GM19324 (cell line): ENCODE measurements around the gene SARS1.

ENCODE experiments used
- ATAC-seq: cut with Tn5 transposase; IDR thresholded peaks from one replicate; pipeline ENCODE4 v1.9.1; 2021; ENCODE audit warnings: mild to moderate bottlenecking, moderate library complexity; ENCODE audit not compliant: unreplicated experiment, low FRiP score

Gene SARS1

GRCh38 chr1:109248797-109249629 lies 35.3 kb downstream of the SARS1 start, which contains the start of gene CELSR2:
Gene CELSR2 (plus strand): TSS chr1:109249539. CDS start chr1:109250080, 541 bp downstream.
- peak; percentile 54 for ATAC-seq

GRCh38 chr1:109249654-109250401 lies 36.1 kb downstream of the SARS1 start:
- ATAC-seq = peak; percentile 27

GRCh38 chr1:109250454-109251276 lies 36.9 kb downstream of the SARS1 start:
- ATAC-seq = no peak

DNA sequence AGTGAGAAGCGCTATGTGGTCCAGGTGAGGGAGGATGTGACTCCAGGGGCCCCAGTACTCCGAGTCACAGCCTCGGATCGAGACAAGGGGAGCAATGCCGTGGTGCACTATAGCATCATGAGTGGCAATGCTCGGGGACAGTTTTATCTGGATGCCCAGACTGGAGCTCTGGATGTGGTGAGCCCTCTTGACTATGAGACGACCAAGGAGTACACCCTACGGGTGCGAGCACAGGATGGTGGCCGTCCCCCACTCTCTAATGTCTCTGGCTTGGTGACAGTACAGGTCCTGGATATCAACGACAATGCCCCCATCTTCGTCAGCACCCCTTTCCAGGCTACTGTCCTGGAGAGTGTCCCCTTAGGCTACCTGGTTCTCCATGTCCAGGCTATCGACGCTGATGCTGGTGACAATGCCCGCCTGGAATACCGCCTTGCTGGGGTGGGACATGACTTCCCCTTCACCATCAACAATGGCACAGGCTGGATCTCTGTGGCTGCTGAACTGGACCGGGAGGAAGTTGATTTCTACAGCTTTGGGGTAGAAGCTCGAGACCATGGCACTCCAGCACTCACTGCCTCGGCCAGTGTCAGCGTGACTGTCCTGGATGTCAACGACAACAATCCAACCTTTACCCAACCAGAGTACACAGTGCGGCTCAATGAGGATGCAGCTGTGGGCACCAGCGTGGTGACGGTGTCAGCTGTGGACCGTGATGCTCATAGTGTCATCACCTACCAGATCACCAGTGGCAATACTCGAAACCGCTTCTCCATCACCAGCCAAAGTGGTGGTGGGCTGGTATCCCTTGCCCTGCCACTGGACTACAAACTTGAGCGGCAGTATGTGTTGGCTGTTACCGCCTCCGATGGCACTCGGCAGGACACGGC lies 37.8 kb downstream of the SARS1 start:
- no peak for ATAC-seq

DNA sequence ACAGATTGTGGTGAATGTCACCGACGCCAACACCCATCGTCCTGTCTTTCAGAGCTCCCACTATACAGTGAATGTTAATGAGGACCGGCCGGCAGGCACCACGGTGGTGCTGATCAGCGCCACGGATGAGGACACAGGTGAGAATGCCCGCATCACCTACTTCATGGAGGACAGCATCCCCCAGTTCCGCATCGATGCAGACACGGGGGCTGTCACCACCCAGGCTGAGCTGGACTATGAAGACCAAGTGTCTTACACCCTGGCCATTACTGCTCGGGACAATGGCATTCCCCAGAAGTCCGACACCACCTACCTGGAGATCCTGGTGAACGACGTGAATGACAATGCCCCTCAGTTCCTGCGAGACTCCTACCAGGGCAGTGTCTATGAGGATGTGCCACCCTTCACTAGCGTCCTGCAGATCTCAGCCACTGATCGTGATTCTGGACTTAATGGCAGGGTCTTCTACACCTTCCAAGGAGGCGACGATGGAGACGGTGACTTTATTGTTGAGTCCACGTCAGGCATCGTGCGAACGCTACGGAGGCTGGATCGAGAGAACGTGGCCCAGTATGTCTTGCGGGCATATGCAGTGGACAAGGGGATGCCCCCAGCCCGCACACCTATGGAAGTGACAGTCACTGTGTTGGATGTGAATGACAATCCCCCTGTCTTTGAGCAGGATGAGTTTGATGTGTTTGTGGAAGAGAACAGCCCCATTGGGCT lies 38.6 kb downstream of the SARS1 start:
- ATAC-seq = no peak

- ATAC-seq = no peak
Measured at GRCh38 chr1:109252893-109253802, 39.4 kb downstream of the SARS1 start.

DNA sequence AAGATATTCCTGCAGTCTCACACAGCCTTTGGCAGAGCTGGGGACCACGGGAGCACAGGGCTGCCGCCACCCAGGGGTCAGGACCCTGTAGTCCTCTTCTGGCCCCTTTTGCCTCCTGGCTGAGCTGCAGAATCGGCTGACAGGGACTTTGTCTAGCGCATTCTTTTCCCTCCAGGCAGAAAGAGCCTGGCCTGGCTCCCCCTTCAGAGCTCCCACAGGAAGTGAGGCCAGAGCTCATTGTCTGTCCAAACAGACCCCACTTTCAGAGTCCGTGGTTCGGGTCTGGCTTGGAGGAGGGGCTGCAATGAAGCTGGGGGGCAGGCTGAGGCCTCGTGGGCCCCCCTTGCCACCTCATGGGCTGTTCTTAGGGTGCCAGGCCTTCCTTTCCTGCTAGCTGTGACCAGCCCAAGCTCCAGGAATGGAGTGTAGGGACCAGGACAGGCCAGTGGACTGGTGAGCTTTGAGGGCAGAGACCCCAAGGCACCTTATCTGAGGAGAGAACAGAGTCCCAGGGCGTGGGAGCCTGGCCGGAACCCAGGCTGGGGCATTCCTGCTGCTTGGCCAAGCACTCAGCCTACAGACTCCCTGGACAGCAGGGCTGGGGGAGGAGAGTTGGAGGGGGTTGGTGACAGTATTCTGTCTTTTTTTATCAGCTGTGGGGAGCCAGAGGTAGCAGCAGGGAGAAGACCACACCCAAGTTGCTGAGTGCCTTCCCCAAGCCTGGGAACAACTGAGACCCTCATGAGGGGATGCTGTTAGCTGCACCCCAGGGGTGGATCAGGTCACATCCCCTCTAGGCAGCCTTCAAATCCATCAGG lies 40.3 kb downstream of the SARS1 start:
- ATAC-seq = no peak

- no peak for ATAC-seq
Measured at GRCh38 chr1:109254621-109255096, 40.9 kb downstream of the SARS1 start.

DNA sequence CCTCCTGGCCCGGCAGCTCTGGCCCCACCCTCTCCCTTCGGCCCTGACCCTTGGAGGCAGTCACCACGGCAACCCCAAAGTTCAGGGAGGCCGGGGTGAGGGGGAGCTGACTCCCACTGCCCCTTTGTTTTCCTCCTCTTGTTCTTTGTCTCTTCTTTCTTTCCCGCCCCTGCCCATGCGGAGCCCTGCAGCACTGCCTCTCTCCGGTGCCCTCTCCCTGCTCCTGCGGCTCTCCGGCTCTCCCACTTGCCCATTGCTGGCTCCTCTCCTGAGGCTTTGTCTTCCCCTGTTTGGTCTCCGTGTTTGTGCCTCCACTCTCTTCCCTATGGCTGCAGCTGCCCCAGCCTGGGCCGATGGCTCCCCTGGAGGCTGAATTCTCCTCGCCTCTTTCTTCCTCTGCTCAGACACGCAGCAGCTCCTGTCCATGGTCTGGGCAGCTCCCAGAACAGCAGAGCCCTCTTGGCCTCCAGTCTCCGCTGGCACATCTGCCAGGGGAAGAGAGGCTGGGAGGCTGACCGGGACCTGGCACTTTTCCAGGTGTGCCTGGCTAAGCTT lies 41.5 kb downstream of the SARS1 start:
- no peak for ATAC-seq

GRCh38 chr1:109255678-109256077 lies 42.0 kb downstream of the SARS1 start:
- ATAC-seq = no peak

DNA sequence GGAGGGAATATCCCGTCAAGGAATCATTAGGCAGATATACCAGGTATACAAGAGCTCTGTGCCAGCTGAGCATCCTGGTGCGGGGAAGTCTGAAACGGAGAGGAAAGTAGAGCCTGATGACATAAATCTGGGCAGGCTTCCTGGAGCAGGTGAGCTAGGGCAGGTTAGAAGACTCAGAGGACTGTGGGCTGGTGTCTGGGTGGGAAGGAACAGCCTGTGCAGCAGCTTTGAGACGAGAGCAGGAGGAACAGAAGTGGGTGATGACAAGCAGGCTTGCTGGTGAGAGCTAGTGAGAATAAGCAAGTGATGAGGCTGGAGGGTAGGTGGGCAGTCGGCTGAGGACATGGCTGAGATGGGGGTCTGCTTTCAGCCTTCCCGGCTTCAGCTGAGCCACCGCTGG lies 42.4 kb downstream of the SARS1 start:
- ATAC-seq = no peak

DNA sequence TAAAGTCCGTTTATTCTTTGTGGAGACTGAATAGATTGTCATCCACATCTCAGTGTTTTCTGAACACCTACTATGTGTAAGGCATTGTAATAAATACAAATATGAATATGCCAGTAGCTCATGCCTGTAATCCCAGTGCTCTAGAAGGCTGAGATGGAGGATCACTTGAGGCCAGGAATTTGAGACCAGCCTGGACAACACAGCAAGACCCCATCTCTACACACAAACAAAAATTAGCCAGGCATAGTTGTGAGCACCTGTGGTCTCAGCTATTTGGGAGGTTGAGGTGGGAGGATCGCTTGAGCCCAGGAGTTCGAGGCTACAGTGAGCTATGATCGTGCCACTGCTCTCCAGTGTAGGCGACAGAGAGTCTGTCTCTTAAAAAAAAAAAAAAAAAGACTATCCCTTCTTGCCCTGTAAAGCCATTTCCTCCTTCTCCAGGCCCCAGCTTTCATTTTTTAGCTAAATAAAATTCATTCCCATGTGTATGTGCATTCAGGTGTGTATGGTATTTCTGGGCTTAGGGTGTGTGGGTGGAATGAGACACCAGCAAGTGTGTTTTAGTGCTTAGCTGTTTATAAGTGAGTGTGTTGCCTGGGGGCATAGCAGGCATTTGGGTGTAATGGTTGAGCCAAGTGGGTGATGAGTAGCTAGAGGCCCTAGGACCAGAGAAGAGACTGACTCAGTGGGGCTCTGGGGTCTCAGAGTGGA lies 43.4 kb downstream of the SARS1 start:
- ATAC-seq = no peak

GRCh38 chr1:109257682-109258421 lies 44.1 kb downstream of the SARS1 start:
- no peak for ATAC-seq

GRCh38 chr1:109258481-109259466 lies 45.1 kb downstream of the SARS1 start:
- ATAC-seq = no peak
